HCEC 1CT (cell line): Measurements from ENCODE around the gene SFT2D3.

ENCODE experiments used
- DNase-seq: peaks from one replicate; pipeline ENCODE4 v3.0.0-alpha.2; 2017

Gene SFT2D3, protein sequence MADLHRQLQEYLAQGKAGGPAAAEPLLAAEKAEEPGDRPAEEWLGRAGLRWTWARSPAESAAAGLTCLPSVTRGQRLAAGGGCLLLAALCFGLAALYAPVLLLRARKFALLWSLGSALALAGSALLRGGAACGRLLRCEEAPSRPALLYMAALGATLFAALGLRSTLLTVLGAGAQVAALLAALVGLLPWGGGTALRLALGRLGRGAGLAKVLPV

DNA sequence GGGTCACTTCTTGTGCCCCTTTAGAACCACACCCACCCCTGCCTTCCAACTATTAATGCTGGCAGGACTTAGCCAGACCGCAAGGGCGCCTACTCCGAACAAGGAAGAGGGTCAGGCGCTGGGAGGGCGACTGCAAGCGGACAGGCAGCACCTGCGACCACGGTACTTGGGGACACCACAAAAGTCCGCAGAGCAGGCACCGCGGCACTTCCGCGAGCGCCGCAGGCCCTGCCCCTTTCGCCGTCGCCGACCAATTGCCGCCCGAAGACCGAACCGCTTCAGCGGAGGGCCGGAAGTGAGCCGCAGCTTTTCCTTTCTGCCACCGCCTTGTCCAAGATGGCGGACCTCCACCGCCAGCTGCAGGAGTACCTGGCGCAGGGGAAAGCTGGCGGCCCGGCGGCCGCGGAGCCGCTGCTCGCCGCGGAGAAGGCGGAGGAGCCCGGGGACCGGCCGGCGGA lies at the start of gene SFT2D3:
SFT2D3 (plus strand) TSS at position 305 of the 458 bp plus-strand sequence; CDS start at position 337, 32 bp downstream.
- DNase-seq, result peak; percentile 90

DNA sequence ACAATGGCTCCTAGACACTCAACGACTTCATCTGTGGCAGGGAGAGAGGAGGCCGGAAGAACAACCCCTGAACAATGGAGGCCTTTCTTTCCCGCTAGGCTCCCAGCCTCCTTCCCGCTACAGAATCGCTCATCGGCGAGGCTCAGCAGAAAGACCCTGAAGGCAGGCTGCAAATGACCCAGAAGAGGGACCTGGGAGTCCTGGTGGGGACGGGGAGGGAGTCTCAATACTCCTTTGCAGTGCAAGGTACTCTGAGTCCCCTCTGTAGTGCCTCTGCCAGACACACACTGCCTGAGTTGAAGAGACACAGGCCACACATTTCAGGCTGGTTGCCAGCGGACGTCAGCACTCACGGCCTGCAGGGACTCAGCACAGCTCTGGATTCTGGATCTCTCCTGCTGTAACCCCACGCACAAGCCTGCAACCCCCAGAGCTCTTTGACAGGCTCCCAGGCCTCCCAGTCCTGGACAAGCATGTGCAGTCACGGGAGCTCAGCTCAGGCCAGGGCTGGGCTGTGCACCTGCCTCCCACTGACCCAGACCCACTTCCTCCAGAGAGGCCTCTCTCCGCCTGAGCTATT lies 49.2 kb upstream of the SFT2D3 start:
- DNase-seq, result no peak

DNA sequence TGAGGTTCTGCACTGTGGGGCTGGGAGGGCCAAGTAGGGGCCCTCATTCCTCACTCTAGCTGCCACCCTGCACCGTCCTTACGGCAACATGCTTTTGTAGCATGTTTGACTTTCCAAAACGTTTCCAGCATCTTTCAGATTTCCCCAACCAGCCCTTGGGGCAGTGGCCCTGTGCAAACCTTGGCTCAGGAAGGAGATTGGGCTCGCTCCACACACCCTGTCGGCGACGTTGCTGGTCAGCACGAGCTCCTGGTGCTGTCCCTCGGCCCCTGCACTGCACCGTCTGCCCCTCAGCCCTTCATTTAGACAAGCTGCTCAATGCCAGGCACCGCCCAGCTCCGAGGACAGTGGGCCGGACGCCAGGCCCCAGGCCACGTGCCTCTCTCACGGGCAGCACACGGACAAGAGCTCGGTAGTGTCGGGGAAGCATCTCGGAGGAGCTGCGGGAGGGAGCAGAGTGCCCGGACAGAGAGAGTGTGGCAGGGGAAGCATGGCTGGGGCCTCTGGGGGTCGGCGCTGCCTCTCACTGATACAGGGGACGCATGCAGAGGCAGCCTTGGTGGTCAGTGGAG lies 48.4 kb upstream of the SFT2D3 start:
- no peak for DNase-seq

DNA sequence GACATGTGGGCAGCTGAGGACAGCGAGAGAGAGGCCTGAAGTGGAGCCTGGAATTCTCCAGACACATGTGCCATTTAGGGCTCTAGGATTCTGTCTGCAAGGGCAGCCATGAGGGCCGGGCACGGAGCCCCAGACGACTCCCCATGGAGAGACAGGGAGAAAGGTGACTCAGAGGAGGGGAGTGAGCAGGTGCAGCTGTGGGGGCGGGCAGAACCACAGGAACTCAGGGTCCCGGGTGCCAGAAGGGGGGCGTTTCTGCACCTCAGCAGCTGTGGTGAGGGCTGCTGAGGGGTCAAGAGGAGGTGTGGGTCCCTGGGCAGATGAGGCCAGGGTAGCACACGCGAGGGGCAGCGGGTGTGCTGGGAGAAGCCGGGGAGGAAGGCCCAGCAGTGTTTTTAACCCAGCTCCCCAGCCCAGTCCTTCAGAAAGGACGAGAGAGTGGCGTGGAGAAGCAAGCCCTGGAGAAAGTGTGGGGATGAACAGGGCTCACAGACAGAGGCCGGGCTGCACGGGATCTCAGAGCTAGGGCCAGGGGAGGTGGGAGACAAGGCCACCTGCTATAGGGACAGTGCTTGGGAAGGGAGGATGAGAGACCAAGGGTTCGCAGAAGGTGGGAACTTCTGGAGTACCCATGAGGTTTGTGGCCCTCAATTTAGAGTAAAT lies 47.7 kb upstream of the SFT2D3 start:
- no peak for DNase-seq

DNA sequence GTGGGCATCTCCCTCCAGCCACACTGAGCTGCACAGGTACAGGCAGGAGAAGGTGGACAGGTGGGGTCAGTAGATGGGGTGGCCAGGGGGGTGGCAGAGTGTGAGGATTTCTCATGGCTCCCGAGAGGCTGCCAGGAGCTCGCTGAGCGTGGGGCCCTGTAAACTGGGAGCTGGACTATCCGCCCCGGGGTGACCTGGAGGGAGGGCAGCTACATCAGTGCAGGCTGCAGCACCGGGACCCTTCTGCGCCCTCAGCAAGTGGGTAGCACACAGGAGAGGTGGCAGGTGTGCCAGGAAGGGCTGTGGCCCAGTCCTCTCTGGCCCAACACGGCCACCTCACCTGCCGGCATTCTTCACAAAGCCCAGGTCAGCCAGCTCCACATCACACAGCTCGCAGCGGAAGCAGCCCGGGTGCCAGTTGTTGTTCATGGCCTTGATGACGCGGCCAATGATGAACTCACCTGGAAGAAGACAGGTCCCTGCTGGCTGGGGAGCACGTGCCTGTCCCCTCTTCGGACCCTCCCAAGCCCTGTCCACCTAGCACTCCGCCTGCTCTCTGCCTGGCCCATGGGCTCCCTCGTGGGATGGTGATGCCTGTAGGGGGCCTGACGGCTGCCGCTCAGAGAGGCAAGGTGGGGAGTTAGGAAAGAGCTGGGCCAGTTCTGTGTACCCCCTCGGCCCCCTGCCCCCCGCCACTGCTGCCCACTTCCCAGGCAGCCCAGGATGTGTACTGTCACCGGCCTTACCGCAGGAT lies 47.0 kb upstream of the SFT2D3 start:
- DNase-seq, result no peak

DNA sequence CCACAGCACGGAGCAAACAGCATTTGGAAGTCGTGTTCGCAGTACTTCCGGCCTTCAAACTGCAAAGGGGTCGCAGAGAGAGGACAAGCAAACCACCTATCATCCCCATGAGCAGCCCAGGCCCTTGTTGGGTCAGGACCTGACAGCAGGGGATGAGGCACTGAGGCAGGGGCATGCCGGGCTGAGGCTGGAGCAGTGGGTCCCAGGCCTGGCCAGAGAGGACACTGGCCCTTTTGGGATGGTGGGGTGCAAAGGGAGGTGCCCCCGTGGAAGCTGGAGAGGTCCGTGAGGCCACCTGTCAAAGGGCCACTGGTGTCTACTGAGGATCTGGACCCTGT lies 46.5 kb upstream of the SFT2D3 start:
- no peak for DNase-seq

DNA sequence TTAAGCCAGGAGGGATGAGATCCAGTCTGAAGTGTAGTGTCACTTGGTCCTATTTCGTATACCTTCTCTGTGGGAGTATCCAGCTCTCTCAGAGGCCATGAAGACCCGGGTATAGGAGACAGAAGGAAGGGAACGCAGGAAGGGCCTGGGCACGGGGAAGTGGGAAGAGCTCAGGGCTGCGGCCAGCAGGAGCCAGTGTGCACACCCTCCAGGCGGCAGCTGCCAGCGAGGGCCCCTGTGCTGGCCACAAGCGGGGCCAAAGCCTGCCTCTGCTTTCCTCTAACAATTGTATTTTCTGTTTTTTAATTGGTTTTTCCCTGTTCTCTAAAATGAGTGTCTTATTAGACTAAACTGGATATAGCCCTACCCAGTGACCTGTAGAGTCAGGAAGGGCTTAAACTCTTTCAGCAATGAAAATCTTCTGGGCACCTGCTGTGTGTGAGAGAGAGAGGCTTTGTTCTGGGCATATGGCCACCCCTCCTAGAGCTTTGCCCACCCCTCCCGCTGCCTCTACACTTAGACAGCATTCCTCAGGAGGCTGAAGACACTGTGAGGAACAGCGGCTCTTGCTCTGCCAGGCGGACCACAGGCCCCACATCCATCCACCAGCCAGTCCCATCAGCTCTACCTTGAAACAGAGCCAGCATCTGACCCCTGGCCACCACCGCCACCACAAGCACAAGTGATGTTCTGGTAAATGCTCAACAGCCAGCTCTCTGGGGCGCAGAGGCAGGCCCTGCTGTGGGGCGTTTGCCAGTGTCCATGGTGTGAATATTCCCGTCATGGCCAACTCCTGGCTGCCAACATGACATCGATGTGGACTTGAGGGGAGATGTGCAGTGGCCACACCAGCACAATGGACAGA lies 45.9 kb upstream of the SFT2D3 start:
- no peak for DNase-seq

DNA sequence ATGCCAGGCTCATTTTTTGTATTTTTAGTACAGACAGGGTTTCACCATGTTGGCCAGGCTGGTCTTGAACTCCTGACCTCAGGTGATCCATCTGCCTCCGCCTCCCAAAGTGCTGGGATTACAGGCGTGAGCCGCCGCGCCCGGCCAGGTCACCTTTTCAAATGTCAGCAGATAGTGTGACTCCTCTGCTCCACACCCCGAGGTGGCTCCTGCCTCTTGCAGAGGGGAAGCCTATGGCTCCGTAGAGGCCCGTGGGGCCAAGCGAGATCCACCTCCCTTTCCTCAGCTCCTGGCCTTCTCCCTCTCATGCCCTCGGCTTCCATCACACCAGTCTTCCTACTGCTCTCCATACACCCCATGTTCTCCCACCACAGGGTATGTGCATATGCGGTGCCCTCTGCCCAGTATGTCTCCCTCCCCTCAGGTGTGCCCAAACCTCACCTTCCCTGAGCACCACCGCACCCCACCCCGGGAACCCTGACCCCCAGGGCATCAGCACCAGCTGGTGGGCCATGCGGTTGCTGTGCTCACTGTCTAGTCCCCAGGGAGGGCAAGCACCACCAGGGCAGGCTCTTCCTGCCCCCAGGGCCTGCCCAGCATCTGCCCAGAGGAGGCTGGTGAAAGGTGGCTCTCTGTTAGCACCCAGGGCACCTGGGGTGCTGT lies 44.6 kb upstream of the SFT2D3 start:
- DNase-seq, result no peak

DNA sequence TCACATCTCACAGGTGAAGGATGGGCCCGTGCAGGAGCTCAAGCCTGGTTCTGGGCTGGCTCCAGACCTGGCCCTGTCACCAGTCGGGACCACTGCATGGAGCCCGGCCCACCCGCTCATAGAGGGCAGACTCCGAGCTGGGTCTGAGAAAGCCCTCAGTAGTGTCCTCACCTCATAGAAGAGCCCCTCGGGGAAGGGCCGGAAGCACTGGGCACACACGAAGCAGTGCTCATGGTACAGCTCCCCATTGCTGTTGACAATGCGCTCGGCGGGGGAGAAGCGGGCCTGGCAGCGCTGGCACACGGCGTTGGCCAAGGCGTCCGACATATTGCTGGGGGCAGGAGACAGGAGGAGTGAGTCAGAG lies 44.1 kb upstream of the SFT2D3 start:
- no peak for DNase-seq

DNA sequence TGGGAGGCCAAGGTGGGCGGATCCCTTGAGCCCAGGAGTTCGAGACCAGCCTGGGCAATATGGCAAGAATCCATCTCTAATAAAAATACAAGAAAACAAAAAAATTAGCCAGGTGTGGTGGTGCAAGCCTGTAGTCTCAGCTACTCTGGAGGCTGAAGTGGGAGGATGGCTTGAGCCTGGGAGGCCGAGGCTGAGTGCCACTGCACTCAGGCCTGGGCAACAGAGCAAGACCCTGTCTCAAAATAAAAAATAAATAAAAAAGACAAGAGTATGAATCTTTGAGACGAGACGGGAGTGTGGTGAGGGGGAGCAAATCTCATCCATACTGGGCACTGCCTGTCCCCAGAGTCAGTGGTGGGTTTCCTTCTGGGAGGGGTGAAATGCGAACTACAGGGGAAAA lies 43.2 kb upstream of the SFT2D3 start:
- DNase-seq, result no peak

DNA sequence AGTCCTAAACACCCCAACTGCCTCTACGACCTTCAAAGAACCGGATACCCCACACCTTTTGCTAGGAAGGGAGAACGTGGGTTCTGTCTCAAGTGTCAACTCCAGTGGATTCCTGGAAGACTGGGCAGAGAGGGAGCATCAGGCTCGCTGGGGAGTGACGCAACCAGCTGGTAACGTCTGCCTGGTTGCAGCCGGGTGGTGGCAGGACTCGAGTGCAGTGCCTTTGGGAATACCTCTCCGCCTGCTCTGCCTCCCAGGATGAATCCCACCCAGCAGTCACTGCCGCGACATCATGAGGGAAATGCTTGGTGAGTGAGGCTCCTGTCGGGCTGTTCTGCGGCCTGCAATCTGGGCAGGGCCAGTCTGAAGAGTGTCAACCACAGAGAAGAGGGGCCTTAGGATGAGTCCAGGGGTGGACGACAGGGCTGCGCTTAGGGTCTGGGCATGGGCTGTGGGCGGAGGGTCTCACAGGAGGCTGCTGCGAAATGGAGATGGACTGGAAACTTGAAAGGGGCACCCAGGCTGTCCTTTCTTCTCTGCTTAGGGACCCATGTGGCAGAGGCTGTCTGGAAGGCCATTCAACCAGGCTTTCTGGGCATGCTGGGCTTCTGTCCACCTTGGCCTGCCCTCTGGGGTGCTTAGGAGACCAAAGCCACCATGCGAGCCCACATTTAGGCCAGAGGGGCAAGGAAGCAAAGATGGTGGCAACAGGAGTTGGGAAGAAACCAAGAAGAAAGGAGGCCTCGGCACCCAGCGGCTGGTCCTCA lies 42.5 kb upstream of the SFT2D3 start:
- no peak for DNase-seq

DNA sequence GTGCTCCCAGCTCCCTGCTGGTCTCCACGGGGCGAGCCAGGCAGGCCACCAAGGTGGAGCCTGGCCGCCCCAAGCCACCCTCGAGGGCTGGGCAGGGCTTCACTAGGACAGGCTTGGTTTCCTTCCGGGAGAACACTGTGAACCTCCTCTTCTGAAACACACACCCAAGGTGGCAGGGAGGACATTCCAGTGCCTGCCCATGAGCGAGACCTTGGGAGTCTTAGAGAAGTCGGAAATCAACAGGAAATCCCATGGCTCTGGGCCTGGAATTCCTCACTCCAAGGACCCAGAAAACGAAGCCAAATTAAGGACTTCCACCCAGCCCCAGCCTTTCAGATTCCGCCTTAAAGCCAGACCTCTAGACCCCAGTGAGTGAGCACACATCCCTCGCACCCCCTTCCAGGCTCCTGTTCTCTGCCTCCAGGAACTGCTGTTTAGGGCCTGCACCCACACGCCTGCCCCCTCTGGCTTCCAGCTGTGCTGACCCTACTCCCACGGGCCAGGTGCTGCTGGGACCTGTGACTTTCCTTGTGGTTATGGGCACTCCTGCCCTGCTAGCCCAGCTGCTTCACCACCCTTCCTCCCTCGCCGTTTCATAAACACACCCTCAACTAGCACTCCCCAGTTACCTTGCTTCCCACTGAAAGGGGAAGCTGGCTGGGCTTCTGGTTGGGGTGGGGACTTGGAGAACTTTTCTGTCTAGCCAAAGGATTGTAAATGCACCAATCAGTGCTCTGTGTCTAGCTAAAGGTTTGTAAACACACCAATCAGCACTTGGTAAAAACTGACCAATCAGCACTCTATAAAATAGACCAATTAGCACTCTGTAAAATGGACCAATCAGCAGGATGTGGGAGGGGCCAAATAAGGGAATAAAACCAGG lies 41.6 kb upstream of the SFT2D3 start:
- DNase-seq, result no peak

DNA sequence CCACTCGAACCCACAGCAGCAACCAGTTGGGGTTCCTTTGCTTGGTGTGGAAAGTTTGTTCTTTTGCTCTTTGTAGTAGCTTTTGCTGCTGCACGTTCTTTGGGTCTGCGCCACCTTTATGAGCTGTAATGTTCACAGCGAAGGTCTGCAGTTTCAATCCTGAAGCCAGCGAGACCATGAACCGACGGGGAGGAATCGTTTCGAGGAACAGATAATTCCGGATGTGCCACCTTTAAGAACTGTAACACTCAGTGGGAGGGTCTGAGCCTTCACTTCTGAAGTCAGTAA lies 41.1 kb upstream of the SFT2D3 start:
- DNase-seq, result no peak

DNA sequence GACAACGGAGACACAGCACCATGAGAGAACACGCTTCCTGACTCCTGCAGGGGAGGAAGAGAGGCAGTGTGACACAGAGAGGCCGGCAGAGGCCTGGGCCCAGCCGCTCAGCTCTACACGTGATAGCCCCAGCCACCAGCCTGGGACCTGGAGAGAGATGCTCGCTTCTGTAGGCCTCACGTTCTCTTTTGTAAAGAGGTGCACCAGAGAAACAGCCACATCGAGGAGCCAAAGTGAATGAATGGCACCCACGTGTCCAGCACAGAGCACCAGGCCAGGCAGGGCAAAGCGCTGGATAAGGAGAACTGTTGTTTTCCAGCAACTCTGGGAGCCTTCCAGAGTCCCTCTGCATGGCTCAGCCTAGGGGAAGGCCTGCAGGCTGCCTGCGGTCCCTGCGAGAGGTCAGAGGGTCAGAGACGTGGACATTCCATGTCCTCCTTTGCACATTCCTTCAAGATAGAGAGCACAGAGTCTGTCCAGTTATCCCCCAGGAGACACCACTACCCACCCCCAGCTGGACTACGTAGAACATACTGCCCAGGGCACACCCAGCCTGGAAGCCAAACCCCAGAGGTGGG lies 40.1 kb upstream of the SFT2D3 start:
- DNase-seq, result no peak

DNA sequence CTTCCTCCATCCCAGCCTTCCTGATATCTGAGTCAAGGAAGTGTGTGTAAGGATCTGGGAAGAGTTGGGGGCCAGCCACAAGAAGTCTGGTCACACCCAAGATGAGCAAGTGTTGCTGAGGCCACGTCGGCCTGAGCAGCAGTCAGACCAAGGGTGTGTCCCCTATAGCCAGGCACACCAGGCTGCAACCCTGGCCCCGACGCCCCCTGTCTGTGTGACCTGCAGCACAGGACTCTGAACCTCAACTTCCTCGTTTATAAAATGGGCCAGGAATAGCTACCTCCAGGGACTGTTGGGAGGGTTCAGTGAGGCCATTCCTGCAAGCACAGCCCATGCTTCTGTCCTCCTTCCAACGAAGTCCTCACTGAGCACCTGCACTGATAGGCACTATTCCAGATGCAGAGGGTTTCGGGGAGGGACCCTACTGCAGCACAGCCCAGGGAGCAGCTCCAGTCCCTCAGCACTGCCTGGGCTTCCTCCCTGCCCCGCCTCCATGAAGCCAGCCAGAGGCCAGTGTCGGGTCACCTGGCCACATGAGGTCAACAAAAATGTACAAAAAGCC lies 39.3 kb upstream of the SFT2D3 start:
- DNase-seq, result no peak

DNA sequence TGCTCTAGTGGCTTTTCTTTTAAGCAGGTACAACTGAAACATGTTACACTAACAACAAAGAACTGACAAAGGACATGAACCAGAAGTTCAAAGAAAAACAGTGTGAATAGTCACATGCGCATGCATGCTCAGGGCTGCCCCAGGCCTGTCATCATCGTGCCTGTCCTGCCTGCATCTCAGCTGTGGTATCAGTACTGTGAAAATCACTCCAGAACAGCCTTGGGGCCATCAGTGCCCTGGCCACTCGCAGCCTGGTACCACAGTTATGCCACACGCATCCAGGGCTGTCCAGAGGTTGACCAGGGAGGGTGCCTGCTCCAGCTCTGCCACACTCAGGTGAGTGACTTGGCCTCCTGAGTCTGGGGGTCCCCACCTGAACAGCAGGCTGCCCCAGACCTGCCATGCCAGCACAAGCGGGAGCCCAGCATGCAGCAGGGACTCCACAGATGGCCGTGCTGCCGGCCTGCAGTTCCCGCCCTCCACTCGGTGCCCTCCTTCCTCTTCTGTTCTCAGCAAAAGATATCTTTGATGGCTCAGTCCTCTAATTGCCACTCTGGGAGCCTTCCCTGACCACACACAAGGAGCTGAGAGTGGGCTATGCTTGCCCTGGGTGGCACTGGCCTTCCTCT lies 38.2 kb upstream of the SFT2D3 start:
- DNase-seq, result no peak

DNA sequence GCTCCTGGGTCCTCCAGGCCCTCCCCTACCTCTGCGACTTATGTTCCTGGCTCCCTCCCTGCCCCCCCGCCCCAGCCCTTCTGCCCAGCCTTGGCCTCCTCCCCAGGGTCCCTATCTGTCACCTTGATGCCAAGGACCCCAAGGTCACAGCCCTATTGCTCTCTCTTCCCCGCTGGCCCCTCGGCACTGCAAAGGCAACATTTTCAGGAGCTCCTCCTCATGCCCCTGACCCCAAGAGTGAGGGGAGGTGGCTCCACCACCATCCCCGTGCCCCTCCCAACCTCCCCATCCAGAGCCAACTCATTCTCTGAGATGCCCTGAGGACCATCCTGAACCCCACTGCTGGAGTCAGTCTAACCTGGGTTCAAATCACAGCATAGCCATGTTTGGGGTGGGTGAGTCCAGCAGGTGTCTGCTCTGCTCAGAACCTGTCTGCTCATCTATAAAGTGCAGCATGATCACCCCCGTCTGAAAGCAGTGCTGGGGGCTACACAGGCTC lies 37.7 kb upstream of the SFT2D3 start:
- no peak for DNase-seq

DNA sequence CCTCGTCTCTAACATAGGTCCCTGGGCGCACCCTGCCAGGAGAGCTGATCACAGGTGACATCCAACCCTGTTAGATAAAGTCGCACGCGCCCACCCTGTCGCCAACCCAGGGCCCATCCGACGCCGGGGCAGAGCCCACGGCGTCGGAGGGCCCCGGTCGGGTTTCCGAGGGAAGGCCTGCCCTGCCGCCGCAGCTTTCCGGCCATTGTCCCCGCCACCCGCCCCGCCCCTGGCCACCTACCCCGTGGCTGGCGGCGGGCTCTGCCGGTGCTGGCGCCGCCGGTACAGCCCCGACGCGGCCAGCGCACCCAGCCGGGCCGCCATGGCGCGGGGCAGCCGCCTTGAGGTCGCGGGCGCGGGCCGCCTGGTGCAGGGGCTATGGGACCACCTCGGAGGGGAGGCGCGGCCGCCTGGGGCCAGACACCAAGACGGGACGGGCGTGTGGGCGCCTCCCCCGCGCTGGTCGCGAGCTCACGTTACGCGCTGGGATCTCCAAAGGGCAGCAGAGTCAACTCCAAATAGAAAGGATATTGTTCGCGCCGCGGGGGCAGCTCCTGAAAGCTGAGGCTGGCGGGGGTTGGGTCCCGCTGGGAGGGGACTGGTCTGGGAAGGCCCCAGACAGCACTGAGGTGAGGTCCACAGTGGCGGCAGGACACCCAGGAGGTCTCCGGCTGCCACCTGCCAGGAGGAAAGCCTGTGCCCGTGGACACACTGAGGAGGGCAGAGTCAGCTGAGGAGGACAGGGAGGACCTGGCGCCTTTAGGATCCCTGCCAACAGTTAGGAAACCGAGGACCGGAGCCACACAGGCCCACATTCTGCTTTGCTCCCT lies 37.0 kb upstream of the SFT2D3 start:
- no peak for DNase-seq
